Fibroblast of lung (primary cell): ENCODE results near the gene ZNF423.

Experiments used
- CTCF ChIP-seq, 2 donors: IDR thresholded peaks in 1 of 2; conservative IDR thresholded peaks in 1 of 2; 1 replicate in 1 of 2; 2 replicates in 1 of 2; pipeline ENCODE4 v1.5.1; 2011 to 2012; ENCODE audit warnings: low read length in 2 of 2, control low read depth in 1 of 2, inconsistent platforms in 1 of 2, low read depth in 1 of 2, mild to moderate bottlenecking in 1 of 2
- EZH2 ChIP-seq: IDR thresholded peaks from 2 replicates; pipeline ENCODE4 v1.5.1; 2012; ENCODE audit warnings: low read length, control low read depth, mild to moderate bottlenecking; ENCODE audit errors: missing control alignments

- TF ChIP-seq CTCF (conservative IDR thresholded peaks at IDR 0.05 in 1 of 2, IDR thresholded peaks at IDR 0.05 in 1 of 2; ENCODE audit: low read depth in 1 of 2, low read length in 2 of 2), result no peak
- no peak for TF ChIP-seq EZH2
Observed at GRCh38 chr16:49473773-49474172, 382.1 kb downstream of the ZNF423 start.
